EL (cell line): Measurements from ENCODE around the gene ANK3.

Experiments used
- DNase-seq: peaks from one replicate; pipeline ENCODE4 v3.0.0-alpha.2; 2016

ANK3 gene

DNA sequence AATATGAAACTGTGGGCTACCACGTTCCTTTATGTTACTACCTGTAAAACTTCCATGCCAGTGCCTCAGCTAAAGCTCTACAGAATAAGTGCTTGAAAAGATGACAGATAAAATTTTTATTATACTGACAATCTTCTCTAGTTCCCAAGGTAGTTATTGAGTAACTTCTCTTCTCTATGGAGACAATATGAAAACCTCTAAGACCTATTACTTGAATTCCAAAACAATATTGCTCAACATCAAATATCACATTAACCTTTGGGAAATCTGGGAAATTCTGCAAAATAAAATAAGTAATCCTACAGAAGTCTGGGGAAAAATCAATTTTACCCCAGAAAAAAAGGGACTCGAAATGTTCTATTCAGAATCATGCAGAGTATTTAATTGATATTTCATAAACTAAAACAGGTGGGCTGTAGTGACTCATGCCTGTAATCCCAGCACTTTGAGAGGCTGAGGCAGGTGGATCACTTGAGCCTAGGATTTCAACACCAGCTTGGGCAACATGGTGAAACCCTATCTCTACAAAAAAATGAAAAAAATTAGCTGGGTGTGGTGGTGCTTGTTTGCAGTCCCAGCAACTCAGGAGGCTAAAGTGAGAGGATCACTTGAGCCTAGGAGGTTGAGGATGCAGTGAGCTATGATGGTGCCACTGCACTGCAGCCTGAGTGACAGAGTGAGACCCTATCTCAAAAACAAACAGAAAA is 23.8 kb upstream of the ANK3 start:
- no peak for DNase-seq

DNA sequence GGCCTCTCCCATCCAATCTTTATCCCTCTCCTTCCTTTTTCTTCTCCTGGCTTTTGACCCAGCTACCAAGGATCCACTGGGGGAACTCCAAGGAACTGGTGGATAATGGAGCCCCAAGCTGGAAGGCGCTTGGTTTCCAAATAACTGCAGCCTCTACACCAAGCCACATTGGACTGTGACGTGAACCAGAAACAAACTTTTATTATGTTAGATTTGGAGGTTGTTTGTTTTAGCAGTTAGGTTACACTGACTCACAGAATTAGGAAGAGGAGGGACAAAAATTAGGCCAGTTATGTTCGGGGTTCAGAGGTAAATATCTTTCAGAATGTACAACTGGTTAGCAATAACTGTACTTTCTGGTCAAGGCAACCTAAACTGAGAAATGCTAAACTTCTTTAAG is 21.3 kb upstream of the ANK3 start:
- no peak for DNase-seq

DNA sequence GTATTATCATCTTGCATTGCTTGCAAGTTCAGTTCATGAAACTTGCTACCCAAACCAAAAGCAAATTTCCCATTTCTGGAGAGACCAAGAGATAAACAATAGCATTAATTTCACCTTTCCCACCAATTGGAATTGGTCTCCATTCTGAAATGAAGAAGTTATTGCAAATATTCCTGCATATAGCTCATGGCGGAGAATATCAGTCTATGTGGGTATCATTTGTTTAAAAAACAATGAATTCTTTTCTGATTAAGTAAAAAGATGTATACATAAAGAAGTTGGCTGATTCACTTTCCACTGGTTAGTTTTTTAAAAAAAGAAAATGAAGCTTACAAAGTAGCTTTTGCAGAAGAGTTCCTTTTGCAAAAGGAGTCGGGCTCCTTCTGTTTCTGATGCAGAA is 19.5 kb upstream of the ANK3 start:
- no peak for DNase-seq

DNA sequence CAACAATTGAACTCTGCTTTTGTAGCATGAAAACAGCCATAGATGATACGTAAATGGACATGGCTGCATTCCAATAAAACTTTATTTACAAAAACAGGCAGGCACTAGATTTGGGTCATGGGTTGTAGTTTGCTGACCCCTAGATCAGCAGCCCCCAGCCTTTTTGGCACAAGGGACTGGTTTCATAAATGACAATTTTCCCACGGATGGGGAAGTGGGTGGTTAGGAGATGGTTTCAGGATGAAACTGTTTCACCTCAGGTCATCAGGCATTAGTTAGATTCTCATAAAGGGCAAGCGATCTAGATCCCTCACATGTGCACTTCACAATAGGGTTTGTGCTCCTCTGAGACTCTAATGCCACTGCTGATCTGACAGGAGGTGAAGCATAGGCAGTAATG is 16.5 kb upstream of the ANK3 start:
- DNase-seq: no peak

DNA sequence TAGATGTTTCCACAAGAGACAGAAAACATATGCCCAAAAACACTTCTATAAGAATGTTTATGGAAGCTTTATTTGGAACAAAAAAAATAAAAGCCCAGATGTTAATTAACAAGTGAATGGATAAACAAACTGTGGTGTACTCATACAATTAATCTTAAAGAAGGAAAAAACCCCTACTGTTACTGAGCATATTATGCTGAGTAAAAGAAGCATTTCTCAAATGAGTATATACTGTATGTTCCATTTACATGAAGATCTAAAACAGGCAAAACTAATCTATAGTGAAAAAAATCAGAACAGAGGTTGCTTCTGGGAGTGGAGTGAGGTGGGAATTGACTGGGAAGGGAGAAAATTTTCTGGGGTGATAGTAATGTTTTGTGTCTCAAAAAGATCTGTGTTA is 15.5 kb upstream of the ANK3 start:
- no peak for DNase-seq

DNA sequence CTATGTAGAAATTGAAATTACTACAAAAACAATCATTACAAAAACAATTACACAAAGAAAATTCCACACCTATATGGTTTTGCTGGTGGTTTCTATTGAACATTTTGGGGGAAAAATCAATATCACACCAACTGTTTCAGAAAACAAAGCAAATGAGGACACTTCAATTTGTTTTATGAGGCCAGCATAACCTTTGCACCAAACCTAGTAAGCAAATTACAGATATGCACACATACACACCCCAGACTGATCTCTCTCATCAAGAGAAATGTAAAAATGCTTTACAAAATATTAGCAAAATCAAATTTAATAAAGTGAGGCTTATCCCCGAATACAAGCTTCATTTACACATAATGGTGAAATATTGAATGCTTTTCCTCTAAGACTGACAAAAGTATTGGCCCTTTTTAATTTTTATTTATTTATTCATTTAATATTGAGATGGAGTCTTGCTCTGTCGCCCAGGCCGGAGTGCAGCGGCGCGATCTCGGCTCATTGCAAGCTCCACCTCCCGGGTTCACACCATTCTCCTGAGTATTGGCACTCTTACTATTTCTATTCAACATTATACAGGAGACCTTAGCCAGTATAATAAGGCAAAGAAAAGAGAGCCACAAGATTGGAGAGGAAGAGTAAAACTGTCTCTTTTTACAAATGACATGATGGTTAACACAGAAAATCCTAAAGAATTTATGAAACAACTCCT is 13.6 kb upstream of the ANK3 start:
- DNase-seq: no peak

DNA sequence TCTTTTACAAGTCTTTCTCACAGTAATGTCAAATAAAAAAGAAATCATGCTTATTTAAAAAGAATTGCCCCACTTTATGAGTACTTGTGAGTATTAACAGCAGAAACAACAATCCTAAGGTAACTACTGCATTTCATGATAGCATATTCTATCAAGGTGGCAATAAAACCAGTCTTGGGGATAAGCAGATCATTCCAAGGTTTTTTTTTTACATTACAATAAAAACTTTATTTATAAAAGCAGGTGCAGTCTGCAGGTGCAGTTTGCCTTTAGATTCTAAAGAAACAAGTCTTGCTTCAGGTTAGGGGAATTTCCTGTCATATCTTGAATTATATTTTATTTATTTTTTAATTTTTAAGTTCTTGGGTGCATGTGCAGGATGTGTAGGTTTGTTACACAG is 10.7 kb upstream of the ANK3 start:
- no peak for DNase-seq

DNA sequence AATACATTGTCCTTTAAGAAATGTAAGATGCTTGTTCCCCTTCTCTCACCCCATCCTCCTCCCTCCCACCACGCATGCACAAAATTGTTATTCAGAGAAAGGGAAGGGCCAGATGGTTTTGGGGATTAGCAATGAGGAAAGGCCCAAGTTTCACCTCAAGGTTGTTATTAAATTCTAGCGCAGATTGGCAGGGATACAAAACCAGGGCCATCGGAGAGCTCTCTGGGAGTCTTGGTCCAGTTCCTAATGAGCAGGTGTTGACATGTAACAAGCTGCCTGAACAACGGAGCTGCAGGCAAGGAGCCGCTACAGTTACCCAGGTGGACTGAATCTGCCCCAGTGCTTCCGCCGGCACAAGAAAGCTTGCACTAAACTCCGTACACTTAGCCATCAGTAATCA is 9.7 kb upstream of the ANK3 start:
- DNase-seq: no peak

DNA sequence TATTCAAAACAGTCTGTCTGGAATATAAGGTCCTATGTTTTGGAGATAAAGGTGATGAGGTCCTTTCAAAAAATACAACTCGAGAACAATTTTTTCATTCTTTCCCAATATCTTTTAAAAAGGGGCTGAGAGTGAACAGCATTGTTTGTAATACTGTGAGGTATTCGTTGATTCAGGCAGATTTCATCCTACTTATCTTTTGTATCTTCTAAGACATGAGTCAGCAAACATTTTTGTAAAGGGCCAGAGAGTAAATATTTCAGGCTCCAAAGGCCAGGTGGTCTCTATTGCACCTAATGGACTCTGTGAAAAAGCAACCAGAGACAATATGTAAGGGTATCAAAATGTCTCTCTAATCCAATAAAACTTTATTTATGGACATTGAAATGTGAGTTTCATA is 8.1 kb upstream of the ANK3 start:
- DNase-seq: no peak

DNA sequence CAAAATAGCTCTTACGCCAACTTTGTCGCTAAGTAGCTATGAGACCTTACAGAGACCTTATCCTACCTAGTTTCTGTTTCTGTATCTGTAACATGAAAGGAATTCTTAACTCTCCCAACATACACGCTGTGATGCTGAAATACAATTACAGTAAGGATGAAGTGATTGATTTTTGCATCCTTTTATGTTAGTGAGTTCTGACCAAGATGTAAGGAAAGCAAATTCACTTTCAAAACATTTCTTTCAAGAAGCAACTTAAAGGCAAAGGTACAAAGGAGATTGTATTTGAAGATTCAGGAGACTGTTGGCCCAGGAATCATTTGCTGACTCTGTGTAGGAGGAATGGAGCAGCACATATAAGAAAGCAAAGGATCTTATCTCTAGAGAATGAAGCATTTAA is 7.1 kb upstream of the ANK3 start:
- DNase-seq: no peak

DNA sequence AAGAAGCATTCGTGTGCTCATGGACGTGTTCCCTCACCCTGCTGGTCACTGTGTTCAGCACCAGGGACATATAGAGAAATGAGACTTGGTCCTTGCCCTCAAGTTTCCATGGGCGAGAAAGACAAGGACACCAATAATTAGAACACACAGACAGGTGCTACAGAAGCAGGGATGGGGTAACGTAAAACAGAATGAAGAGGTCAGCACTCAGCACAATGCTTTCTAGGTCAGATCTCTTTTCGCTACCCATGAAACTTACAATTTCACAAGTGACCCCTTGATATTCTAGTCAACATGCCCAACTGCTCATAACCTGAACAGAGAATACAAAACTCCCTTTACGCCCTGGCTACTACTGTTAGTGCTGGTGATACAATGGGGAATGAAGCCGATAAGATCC is 6.0 kb upstream of the ANK3 start:
- DNase-seq: no peak

DNA sequence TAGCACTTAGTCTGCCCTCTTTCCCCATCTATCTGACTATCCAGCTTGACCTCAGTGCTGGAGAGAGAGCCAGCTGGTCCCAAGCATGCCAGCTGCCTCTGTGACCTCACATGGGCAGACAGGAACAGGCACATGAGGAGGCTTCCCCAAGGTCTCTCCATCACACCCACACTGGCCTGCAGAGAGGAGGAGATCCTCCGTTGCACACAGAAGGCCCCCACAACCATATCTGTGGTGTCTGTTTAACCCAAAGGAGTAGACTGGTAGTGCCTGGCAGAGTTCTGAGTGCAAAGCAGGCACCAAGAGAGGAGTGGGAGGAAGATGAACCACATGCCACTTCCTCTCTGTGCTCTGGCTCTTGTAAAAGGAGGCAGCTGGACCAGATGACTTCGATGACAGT is 4.8 kb upstream of the ANK3 start:
- DNase-seq: no peak

DNA sequence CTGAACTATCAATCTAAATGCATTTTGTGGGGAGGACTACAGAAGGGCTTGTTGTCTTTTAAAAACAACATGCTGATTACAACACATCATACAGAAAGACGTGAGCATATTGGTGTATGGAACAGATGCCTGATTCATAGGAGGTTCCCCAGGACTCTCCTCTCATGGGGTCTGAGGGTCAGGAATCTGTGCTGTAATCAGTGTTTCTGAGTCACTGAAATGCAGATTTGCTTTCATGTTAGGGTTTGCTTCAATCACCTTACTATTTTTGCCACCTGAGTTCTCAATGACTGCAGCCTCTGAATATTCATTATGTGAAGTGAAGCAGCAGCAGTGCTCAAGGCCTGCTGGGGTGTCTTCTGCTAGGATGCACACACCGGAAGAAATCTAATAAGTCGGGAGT is 550 bp upstream of the ANK3 start:
- peak; percentile 36 for DNase-seq

DNA sequence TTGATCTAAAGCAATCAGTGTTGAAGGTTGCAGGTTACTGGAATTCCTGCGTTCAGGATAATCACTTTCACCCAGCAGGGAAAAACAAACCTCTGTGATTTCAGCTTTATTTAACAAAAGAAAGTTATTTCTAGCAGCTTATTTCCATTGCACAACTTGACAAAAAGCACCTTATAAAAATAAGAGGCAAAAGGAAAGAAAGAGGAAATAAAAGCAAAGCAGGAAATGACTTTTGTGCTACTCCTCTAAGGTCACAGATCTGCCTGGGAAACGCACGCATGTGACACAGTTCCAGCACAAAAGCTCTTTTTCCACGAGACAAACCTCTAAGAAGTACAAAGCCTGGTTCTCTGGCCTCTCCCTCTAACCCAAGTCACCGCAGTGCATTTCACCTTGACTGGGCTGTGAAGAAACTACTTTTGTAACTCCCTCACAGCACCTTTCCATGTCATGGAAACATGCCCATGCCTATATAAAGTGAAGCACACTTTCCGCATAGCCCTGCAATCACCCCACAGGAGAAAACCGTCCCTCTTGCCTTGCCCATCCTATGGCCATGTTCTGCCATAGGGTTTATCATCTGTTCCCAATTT is 870 bp downstream of the ANK3 start:
- no peak for DNase-seq

DNA sequence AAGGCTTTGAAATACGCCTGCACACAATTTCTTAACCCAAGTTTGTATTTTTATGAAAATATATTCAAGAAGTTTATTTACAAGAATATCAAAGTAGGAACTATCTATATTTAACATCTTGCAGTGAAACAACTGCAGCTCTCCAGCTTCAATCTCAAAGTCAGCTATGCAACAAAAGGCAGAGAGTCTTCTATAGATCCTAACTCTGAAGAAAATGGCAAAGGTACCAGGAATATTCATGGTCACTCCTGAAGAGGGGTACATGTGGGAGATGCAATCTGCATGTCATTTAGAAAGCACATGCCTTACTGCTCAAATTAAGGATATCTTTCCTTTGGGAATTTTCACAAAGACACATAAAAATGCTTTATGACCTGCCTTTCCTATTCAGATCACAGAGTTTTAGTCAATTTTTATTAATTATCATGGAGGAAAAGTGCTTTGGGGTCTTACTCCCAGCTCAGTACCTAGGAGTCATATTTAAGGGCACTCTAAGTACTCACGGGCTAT is 1.5 kb downstream of the ANK3 start:
- DNase-seq: no peak

DNA sequence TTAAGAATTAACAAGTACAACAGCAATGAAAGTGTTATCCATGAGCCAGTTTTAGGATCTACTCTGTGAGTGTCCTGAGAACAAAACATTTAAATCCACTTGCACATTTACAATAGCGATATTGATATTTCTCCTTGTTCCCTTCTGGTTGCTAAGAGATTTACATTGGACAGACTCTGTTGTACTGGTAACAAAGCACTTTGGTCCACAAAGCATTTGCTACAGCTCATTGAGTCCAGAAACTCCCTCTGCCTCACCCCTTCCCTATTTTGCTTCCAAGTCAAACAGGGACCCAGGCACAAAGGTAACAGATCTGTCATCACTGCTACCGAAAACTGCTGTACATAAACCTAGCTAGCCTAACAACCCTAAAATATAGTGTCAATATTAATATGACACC is 2.1 kb downstream of the ANK3 start:
- DNase-seq: no peak

DNA sequence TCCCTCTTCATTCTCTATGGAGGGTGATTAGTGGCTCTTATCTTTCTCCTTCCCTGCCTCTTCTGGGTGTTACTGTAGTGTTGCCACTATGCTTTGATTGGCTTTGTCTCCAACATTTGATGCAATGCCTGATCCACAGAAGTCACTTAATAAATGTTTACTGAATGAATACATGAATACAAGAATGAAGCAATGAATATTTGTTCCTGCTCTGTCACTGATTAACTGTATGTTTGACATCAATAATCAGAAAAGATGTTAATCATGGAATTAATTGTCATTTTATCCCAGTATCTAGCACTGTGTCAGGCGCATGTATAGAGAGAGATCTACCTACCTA is 4.3 kb downstream of the ANK3 start:
- DNase-seq: no peak

DNA sequence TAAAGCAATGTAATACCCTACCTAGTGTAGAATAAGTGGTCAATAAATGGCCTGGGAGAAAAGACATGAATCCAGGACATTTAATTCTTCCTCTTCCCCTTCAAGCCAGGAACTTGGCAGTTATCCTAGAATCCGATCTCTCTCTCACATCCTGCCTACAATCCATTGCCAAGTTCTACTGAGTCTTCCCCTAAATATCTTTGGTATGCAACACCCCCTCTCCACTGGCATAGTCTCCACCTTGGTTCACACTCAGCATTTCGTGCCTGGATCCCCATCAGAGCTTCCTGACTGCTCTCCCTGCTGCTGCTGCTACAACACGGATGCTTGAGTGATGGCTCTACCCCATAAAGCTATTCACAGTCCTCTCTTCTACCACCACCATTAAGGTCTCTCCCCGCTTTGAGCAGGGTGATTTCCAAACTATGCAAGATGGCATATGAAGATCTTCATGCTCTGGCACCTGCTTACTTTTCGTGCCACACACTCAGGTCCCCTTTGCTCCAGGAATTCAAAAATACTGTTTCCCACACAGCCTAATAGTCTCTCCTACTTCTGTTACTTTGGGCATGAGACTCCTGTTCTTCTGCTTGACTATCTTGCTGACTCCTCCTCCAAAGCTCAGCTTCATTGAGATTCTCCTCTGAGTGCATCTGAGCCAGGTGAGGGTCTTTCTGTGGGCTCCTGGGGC is 4.8 kb downstream of the ANK3 start:
- peak; percentile 99 for DNase-seq

DNA sequence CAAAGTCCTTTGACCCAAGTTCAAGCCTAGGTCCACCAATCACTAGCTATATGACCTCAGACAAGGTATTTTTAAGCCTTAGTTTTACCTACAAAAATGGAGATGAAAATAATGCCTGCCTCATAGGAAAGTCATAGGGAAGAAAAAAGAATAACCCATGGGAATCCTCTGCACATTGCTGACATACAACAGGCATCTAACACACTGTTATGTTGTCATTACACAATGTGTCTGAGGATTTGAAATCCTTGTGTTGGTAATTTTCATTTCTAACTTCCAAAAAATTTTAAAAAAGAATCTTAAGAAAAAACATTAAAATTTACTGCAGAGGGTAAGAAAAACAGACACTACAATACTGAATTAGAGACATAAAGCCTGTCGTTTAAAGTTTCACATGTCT is 5.7 kb downstream of the ANK3 start:
- no peak for DNase-seq

DNA sequence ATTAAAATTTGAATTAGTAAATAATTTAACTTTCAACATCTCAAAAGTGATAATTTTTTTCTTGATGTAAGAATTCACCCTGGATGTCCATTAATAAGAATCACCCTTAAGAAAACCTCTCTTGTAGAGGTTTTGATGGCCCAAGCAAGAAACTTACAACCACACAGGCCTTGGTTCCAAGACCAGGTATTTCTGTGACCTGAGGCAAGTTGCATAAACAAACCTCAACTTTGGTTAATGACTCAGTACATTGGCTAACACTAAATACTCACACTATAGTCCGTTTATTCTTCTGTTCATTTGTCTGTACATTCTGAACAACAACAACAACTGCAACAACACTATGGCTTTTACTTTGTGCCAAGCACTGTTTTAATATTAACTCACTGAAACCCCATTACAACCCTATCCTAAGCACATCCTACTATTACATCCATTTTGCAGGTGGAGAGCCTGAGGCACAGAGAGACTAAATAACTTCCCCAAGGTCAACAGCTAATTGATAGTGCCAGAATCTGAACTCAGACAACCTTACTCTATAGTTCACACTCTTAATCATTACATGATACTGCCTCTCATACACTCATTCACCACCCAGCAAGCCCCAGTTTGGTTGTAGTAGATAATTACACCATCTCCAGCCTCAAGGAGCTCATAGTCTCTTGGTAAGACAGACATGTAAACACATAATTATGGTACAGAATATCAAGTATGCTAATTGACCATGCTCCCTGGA is 6.6 kb downstream of the ANK3 start:
- DNase-seq: peak; percentile 47

DNA sequence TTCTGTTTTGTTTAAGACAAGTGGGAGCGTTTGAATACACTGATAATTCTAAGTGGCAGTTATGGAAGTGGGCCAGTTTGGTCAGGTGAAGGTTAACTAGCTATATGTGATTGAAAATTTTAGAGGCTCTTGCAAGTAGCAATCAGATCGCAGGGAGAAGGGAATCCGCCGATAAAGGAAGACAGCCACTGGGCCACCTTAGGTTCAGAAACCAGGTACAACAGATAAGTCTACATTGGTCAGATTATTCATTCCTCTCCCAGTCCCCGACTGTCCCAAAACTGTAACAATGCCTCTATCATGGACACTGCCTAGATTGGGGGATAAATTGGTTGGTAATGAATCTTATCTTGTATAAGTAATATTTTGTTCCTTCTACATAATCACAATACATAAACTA is 8.9 kb downstream of the ANK3 start:
- DNase-seq: no peak

DNA sequence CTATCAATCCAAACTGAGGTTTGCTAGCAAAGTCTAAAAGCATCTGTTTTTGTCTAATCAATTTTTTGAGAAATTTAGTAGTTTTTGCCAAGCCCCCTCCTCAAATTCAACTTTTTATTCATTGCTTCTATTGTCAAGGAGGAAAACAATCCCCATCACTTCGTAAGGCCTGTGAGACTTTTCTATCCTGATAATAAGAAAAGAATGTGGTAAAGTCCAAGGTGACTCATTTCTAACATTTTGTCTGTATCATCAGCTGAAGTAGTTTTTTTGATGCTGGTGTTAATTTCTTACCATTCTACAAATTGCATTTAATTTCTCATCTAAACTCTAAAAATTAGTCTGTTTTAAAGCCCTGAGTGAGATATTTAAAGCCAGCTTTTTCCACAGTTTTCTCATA is 11.7 kb downstream of the ANK3 start:
- peak; percentile 47 for DNase-seq

DNA sequence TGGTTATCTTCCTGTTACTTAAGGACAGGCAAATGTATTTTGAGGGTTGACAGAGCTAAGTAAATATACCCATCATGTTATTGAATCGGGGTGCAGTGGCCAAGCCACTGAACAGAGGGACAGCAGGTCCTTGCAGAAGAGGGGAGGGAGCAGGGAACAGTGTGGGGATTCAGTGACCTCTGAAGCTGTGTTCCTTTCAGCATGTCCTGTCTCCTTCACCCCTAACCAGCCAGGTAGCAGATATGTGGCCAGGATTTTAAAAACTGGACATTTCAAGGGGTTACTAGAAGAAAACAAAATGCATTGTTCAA is 12.7 kb downstream of the ANK3 start:
- no peak for DNase-seq
